ENCODE results near the gene RABL2B.
"Not testable (repeated sequence)": the region's sequence is repeated elsewhere in the genome, so short reads cannot be mapped to it uniquely, and the experiment has no call there.

RABL2B gene

GRCh38 chr22:50783033-50783879 is at the start of gene RABL2B:
TSS of gene RABL2B (minus strand) at chr22:50783636. CDS start at chr22:50782294, 1,342 bp downstream.
- DNase-seq (ENCODE audit: low spot score): peak; percentile 82

GRCh38 chr22:50786936-50787335 is 3.5 kb upstream of the RABL2B start:
- not testable (repeated sequence) for DNase-seq (ENCODE audit: low spot score)

DNA sequence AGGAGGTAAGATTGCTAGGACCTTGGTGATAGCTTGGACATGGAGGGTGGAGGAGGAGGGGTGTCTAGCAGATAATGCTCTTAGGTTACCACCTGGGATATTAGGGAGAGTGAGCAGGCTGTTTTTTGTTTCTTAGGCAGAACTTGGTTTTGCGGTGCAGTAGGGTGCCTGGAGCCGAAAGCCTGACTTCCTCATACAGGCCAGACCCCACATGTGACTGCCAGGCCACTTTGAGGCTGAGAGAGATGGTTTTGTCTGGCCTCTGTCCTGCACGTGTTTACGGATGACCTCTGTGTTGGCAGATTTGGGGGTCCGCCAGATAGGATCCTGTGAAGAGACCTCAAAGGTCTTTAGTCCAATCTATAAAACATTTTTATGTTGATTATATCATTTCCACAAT is 1.9 kb upstream of the RABL2B start:
- not testable (repeated sequence) for DNase-seq (ENCODE audit: low spot score)

- DNase-seq (ENCODE audit: low spot score): not testable (repeated sequence)
These were observed 442 bp upstream of the RABL2B start for GRCh38 chr22:50783880-50784276.

GRCh38 chr22:50782253-50782652 is 1.2 kb downstream of the RABL2B start:
- not testable (repeated sequence) for DNase-seq (ENCODE audit: low spot score)

GRCh38 chr22:50780244-50780643 is 3.2 kb downstream of the RABL2B start:
- DNase-seq (ENCODE audit: low spot score): not testable (repeated sequence)

- DNase-seq (ENCODE audit: low spot score): not testable (repeated sequence)
These were observed 5.8 kb downstream of the RABL2B start for GRCh38 chr22:50777631-50778030.

- not testable (repeated sequence) for DNase-seq (ENCODE audit: low spot score)
These were observed 8.3 kb downstream of the RABL2B start for GRCh38 chr22:50775132-50775531.

GRCh38 chr22:50764288-50764687 is 19.1 kb downstream of the RABL2B start:
- DNase-seq (ENCODE audit: low spot score): not testable (repeated sequence)

DNA sequence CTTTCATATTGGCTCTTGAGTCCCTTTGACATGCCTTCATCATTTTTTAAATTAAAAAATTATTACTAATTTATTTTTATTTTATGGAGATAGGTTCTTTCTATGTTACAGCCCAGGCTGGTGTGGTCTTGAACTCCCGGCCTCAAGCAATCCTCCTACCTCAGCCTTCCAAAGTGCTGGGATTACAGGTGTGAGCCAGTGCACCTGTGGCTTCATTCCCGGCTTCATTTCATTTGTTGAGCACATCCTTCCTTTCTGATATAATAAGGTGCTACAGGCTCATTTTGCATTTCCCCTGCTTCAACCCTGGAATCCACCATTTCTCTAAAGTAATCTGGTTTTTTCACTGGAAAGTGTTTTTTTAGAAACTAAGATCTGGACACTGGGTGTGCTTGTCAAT is 21.6 kb downstream of the RABL2B start:
- DNase-seq (ENCODE audit: low spot score): not testable (repeated sequence)

DNA sequence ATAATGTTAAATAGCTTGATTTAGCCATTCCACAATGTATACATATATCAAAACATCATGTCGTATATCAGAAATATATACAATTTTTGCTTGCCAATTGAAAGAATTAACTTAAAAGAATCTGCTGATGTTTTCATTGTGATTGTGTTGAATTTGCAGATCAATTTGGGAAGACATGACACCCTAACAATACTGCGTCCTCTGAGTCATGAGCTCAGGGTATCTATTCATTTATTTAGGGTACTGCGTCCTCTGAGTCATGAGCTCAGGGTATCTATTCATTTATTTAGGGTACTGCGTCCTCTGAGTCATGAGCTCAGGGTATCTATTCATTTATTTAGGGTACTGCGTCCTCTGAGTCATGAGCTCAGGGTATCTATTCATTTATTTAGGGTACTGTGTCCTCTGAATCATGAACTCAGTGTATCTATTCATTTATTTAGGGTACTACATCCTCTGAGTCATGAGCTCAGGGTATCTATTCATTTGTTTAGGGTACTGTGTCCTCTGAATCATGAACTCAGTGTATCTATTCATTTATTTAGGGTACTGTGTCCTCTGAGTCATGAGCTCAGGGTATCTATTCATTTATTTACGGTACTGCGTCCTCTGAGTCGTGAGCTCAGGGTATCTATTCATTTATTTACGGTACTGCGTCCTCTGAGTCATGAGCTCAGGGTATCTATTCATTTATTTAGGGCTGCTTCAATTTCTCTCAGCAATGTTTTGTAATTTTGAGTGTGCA is 23.7 kb downstream of the RABL2B start:
- not testable (repeated sequence) for DNase-seq (ENCODE audit: low spot score)

- peak; percentile 48 for DNase-seq (ENCODE audit: low spot score)
These were observed 26.4 kb downstream of the RABL2B start for GRCh38 chr22:50756949-50757491.

- not testable (repeated sequence) for DNase-seq (ENCODE audit: low spot score)
These were observed 27.0 kb downstream of the RABL2B start for GRCh38 chr22:50756406-50756805.

GRCh38 chr22:50755251-50755650 is 28.2 kb downstream of the RABL2B start:
- DNase-seq (ENCODE audit: low spot score): not testable (repeated sequence)

GRCh38 chr22:50749302-50750074 is 33.9 kb downstream of the RABL2B start:
- not testable (repeated sequence) for DNase-seq (ENCODE audit: low spot score)

- not testable (repeated sequence) for DNase-seq (ENCODE audit: low spot score)
These were observed 34.8 kb downstream of the RABL2B start for GRCh38 chr22:50748630-50749029.

- not testable (repeated sequence) for DNase-seq (ENCODE audit: low spot score)
These were observed 35.9 kb downstream of the RABL2B start for GRCh38 chr22:50747521-50747920.

DNA sequence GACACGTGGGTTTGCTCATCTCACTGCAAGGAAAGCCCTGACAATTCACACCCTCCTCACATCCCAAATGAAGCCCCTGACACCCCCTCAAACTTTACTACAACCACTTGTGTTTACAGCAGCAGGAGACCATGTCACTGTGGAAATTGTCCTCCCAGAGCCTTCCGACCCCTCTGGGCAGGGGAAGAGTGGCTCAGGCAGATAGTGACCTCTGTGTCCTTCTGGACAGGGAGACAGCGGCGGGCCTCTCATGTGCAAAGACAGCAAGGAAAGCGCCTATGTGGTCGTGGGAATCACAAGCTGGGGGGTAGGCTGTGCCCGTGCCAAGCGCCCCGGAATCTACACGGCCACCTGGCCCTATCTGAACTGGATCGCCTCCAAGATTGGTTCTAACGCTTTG is 39.0 kb downstream of the RABL2B start:
- not testable (repeated sequence) for DNase-seq (ENCODE audit: low spot score)

GRCh38 chr22:50740714-50741113 is 42.7 kb downstream of the RABL2B start:
- DNase-seq (ENCODE audit: low spot score): not testable (repeated sequence)

GRCh38 chr22:50739894-50740293 is 43.5 kb downstream of the RABL2B start:
- DNase-seq (ENCODE audit: low spot score): no peak

- no peak for DNase-seq (ENCODE audit: low spot score)
These were observed 44.2 kb downstream of the RABL2B start for GRCh38 chr22:50739279-50739691.

Measured in CD4-positive, alpha-beta T cell treated with Interleukin-6 at 100 ng/mL for 8 hours (primary cell).